ENCODE data around the gene ZNF341. TPM values are rescaled to one million over a fixed set of nuclear protein-coding genes. Genes with fewer than 3 reads are reported as not detected.
"Not testable (repeated sequence)": the region's sequence is repeated elsewhere in the genome, so short reads cannot be mapped to it uniquely, and the experiment has no call there.

The ZNF341 gene
- total RNA-seq, 4 donors from 2014 or later: 2.5 to 13.5 (median 3.6) TPM

DNA sequence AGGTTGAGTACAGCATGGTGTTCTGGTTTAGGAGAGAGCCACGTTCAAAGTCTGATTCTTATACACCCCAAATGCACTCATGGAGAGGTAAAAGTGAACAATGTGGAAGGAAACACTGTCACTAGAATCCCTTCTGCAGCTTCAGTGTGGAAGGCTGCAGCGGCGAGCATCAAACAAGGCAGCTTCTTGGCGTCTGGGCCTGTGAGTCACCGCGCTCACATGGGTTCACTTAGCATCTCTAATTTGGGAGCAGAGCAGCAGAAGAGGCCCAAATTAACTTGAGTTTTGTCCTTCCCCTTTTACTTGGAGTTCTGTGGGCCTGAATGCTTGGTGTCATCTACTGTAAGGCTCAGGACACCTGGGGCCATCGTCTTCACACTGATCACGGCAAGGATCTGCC lies 34.7 kb upstream of the ZNF341 start:
- H3K27me3 ChIP-seq: no peaks in the 10 kb centered on the region
- no peak overlapping the region for H3K4me3 ChIP-seq
- no peaks in the 10 kb centered on the region for H3K36me3 ChIP-seq
- H3K9me3 ChIP-seq: no peaks in the 10 kb centered on the region
- H3K4me1 ChIP-seq: no peaks in the 10 kb centered on the region
- no peak for DNase-seq
- peak overlapping the region in 1 of 4 donors; percentile 46 for H3K27ac ChIP-seq
- TF ChIP-seq, protein P1, sequence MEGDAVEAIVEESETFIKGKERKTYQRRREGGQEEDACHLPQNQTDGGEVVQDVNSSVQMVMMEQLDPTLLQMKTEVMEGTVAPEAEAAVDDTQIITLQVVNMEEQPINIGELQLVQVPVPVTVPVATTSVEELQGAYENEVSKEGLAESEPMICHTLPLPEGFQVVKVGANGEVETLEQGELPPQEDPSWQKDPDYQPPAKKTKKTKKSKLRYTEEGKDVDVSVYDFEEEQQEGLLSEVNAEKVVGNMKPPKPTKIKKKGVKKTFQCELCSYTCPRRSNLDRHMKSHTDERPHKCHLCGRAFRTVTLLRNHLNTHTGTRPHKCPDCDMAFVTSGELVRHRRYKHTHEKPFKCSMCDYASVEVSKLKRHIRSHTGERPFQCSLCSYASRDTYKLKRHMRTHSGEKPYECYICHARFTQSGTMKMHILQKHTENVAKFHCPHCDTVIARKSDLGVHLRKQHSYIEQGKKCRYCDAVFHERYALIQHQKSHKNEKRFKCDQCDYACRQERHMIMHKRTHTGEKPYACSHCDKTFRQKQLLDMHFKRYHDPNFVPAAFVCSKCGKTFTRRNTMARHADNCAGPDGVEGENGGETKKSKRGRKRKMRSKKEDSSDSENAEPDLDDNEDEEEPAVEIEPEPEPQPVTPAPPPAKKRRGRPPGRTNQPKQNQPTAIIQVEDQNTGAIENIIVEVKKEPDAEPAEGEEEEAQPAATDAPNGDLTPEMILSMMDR (IDR thresholded peaks at IDR 0.05): no peak
- no peak for TF ChIP-seq POLR2A (IDR thresholded peaks at IDR 0.05)

DNA sequence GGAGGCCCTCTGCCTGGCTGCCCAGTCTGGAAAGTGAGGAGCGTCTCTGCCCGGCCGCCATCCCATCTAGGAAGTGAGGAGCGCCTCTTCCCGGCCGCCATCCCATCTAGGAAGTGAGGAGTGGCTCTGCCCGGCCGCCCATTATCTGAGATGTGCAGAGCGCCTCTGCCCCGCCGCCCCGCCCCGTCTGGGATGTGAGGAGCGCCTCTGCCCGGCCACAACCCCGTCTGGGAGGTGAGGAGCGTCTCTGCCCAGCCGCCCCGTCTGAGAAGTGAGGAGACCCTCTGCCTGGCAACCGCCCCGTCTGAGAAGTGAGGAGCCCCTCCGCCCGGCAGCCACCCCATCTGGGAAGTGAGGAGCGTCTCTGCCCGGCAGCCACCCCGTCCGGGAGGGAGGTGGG lies 32.8 kb upstream of the ZNF341 start:
- not testable (repeated sequence) for DNase-seq, H3K27me3 ChIP-seq, H3K4me3 ChIP-seq, H3K27ac ChIP-seq, H3K9me3 ChIP-seq, H3K36me3 ChIP-seq, H3K4me1 ChIP-seq

DNA sequence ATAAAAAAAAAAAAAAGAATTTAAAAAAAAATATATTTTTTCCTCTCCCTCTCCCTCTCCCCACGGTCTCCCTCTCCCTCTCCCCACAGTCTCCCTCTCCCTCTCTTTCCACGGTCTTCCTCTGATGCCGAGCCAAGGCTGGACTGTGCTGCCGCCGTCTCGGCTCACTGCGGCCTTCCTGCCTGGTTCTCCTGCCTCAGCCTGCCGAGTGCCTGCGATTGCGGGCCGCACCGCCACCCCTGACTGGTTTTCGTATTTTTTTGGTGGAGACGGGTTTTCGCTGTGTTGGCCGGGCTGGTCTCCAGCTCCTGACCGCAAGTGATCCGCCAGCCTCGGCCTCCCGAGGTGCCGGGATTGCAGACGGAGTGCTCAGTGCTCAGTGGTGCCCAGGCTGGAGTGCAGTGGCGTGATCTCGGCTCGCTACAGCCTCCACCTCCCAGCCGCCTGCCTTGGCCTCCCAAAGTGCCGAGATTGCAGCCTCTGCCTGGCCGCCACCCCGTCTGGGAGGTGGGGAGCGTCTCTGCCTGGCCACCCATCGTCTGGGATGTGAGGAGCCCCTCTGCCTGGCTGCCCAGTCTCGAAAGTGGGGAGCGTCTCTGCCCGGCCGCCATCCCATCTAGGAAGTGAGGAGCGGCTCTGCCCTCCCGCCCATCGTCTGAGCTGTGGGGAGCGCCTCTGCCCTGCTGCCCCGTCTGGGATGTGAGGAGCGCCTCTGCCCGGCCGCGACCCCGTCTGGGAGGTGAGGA lies 30.9 kb upstream of the ZNF341 start:
- H3K36me3 ChIP-seq, DNase-seq, H3K9me3 ChIP-seq, H3K27me3 ChIP-seq, H3K4me3 ChIP-seq, H3K27ac ChIP-seq, H3K4me1 ChIP-seq: not testable (repeated sequence)

DNA sequence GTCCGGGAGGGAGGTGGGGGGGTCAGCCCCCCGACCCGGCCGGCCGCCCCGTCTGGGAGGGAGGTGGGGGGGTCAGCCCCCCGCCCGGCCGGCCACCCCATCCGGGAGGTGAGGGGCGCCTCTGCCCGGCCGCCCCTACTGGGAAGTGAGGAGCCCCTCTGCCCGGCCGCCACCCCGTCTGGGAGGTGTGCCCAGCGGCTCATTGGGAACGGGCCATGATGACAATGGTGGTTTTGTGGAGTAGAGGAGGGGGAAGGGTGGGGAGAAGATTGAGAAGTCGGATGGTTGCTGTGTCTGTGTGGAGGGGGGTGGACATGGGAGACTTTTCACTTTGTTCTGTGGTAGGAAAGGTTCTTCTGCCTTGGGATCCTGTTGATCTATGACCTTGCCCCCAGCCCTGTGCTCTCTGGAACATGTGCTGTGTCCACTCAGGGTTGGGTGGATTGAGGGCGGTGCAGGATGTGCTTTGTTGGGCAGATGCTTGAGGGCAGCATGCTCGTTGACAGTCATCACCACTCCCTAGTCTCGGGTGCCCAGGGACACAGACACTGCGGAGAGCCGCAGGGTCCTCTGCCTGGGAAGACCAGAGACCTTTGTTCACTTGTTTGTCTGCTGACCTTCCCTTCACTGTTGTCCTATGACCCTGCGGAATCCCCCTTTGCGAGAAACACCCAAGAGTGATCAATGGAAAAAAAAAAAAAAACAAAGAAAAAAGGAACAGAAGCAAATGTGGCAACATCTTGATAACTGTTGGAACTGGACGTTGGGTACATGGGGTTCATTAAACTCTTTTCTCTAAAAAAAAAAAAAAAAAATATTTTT lies 30.0 kb upstream of the ZNF341 start:
- H3K4me1 ChIP-seq: no peaks in the 10 kb centered on the region
- no peak for DNase-seq
- H3K4me3 ChIP-seq: no peak overlapping the region
- no peaks in the 10 kb centered on the region for H3K27me3 ChIP-seq
- no peaks in the 10 kb centered on the region for H3K9me3 ChIP-seq
- TF ChIP-seq, protein P1 (IDR thresholded peaks at IDR 0.05): no peak
- no peak for TF ChIP-seq POLR2A (IDR thresholded peaks at IDR 0.05)
- no peak overlapping the region for H3K27ac ChIP-seq
- H3K36me3 ChIP-seq: peaks cover 0 to 10% (median 0%) of the 10 kb centered on the region in 3 donors

DNA sequence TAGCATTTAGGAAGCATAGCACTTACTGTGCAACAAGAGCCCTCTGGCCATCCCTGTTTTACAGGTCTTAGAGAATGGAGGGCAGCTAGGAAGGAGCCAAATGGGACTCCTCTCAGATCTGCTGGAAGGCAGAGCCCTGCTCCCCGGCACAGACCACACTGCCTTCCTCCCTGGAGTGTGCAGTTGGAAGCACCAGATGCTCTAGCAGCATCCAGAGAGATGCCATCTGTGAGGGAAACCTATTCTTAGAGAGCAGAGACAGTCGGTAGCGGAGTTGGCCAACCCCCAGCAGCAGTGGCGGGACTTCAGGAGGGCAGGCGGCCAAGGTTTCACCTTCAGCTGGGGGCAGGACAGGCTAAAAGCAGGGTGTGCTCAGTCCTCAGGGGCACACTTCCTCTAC lies 28.9 kb upstream of the ZNF341 start:
- Histone ChIP-seq H3K27me3 (no peaks in the 10 kb centered on the region), H3K4me1 (no peaks in the 10 kb centered on the region), H3K9me3 (no peaks in the 10 kb centered on the region), H3K4me3 (no peak overlapping the region), H3K36me3 (peaks cover 0 to 20% (median 0%) of the 10 kb centered on the region in 3 donors), H3K27ac (no peak overlapping the region)
- TF ChIP-seq POLR2A (IDR thresholded peaks at IDR 0.05): no peak
- TF ChIP-seq, protein P1 (IDR thresholded peaks at IDR 0.05): no peak
- no peak for DNase-seq

DNA sequence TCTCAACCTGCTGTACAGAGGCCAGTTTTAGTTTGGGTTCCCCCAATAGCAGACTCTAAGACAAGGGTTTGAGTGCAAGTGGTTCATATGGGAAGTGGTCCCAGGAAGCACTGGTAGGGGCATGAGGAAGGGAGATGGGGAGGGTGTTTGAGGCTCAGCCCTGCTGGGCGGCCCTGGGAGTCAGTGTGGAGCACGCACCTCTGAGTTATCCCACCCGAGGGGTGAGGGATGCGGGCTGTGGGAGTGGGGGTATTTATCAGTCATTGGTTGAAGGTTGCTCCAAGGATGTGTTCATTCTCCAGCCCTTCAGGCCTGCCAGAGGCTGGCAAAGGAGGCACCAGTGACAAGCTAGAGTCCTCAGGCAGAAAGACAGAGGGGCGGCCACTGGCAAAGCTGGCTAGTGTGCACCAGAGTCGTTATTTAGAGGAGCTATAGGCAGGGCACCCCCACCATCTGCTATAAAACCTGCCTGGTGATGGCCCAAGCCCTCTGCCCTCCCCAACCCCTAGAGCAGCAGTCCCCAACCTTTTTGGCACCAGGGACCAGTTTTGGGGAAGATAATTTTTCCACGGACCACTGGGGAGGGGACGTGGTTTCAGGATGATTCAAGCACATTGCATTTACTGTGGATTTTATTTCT lies 28.2 kb upstream of the ZNF341 start:
- DNase-seq: no peak
- no peak overlapping the region for H3K4me3 ChIP-seq
- no peaks in the 10 kb centered on the region for H3K4me1 ChIP-seq
- TF ChIP-seq, protein P1 (IDR thresholded peaks at IDR 0.05): no peak
- no peak for TF ChIP-seq POLR2A (IDR thresholded peaks at IDR 0.05)
- no peak overlapping the region for H3K27ac ChIP-seq
- no peaks in the 10 kb centered on the region for H3K9me3 ChIP-seq
- H3K36me3 ChIP-seq: peaks cover 0 to 20% (median 0%) of the 10 kb centered on the region in 3 donors
- no peaks in the 10 kb centered on the region for H3K27me3 ChIP-seq

Data from Peyer's patch (tissue), 4 donors.